ENCODE measurements around the gene DEPDC7.
"Not testable (repeated sequence)": the region's sequence is repeated elsewhere in the genome, so short reads cannot be mapped to it uniquely, and the experiment has no call there.

Gene DEPDC7

DNA sequence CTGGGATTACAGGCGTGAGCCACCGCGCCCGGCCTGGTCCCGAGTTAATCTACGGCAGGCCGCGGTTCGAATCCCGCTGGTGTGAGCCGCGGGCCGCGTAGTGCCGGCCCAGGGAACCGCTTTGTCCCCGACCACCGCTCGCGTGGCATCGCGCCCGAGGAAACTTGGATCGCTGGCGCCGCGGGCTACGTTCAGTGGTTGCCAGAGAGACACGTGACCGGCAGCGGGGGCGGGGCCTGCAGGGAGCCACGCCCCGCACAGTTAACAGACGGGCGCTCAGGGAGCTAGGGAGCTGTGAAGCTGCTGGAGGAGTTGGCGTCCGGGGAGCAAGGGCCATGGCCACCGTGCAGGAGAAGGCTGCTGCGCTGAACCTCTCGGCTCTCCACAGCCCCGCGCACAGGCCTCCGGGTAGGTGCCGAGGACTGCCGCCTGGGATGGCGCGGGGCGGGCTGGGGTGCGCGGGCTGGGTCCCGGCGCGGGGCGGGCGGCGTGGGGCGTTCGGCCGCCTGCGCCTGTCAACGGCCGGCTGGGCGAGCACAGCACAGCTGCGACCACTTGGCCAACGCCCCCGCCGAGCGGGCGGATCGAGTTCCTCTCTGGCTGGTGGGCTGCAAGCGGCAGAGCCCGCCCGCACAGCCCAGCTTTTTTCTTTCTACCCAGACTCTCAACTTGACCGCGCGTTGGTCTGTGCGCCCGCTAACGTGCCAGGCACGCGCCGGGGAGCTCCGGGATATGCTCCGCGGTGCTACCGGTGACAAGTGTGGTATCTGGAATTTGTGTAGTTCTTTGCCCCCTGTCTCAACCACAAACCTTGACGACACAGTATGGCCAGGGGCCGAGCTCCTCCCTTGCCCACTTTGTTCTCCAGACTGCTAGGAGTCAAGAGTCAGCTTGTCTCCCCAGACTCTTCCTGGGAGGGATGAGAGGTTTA is at the start of gene DEPDC7:
TSS of gene DEPDC7 (plus strand) at position 258 of the 931 bp plus-strand sequence. CDS start at position 336, 78 bp downstream.
- peak; percentile 66 for DNase-seq (ENCODE audit: low read depth)

DNA sequence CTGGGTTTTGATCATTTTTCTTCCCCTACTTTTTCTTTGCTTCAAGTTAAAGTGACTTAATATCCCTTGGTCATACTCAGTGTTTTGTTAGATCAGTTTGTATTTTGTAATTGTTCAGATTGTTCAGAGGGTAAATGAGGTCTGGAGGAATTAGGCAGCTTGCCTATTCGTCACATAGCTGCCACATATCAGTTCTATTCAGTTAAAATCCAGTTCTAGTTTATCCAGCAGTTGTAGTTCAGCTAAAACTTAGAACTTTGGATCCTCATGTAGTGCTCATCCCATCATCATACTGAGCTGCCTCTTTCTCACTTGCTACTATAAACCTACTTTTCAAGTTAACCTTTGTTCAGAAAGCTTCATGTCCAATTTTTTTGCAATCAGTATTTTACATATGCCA is 47.1 kb upstream of the DEPDC7 start:
- no peak for DNase-seq (ENCODE audit: low read depth)

DNA sequence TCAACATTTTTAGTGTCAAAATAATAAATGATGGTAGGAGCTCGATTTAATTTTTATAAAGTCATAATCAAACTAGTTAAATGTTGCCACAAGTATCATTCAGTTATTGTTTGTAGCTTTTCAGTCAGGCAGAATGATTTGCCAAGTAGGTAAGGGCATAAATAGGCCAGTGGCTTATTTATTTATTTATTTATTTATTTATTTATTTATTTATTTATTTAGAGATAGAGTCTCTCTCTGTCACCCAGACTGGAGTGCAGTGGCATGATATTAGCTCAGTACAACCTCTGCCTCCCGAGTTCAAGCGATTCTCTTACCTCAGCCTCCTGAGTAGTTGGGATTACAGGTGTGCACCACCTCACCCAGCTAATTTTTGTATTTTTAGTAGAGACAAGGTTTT is 43.4 kb upstream of the DEPDC7 start:
- not testable (repeated sequence) for DNase-seq (ENCODE audit: low read depth)

DNA sequence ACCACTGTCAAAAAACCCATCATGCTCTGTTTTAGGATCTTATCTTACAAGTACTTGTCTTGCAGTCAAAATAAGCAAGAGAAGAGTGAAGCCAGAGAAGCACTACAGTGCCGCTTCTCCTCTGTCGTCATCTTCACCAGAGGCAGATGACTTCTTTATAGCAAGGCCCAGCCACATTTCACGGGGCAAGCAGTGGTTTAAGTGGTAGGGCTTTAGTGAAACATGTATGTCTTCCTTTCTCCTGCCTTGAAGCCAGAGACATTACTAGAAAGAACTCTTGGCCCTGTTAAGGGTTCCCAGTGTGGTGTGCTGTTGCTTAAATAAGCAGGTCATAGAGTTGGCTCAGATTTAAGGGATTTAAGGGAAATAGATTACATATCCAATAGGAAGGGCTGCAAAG is 42.9 kb upstream of the DEPDC7 start:
- no peak for DNase-seq (ENCODE audit: low read depth)

DNA sequence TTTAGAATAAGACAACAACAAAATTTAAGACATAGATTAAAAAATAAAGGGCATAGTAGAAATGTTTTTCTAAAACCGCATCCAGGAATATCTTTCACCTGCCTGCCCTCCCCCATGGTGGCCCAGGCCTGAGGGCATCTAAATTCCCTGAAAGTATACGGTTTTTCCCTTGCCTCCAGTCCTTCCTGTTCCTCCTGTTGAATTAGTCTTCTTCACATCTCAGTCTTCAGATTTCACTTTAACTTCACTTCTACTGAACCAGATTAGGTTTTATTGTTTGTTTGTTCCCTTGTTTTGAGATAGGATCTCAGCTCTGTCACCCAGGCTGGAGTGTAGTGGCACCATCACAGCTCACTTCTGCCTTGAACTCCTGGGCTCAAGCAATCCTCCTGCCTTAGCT is 33.1 kb upstream of the DEPDC7 start:
- DNase-seq (ENCODE audit: low read depth) = no peak

DNA sequence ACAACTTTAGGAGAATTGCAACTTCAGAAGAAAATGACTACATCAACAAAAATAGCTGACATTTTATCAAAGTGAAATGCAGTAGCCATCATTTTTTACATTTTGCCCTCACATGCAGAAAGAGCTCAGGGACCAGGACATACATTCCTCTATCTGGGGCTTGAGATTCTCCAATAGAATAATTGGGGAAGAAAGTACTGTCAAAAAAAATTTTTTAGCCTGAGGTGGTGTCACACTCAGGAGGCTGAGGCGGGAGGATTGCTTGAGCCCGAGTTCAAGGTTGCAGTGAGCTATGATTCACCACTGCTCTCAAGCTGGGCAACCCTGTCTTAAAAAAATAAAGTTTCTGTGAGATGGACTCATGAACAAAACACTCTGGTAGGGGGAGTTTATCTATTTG is 32.2 kb upstream of the DEPDC7 start:
- DNase-seq (ENCODE audit: low read depth) = no peak

DNA sequence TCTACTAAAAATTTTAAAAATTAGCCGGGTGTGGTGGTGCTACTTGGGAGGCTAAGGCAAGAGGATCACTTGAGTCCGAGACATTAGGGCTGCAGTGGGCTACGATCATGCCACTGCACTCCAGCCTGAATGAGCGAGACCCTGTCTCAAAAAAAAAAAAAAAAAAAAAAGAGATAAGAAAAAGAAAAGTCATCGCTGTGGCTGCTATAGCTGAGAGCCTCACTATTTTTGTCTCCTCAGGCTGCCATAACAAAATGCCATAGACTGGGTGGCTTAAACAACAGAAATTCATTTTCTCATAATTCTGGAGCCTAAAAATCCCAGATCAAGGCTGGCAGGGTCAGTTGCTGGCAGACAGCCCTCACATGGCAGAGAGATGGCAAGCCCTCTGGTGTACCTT is 30.1 kb upstream of the DEPDC7 start:
- no peak for DNase-seq (ENCODE audit: low read depth)

DNA sequence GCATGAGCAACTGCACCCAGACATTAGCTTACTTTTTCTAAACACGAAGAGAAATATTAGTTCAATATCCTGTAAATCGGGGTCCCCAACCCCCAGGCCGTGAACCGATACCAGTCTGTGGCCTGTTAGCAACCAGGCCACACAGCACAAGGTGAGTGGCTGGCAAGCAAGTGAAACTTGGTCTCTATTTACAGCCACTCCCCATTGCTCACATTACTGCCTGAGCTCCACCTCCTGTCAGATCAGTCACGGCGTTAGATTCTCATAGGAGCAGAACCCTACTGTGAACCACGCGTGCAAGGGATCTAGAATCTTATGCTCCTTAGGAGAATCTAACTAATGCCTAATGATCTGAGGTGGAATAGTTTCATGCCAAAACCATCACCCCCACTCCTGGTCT is 27.8 kb upstream of the DEPDC7 start:
- no peak for DNase-seq (ENCODE audit: low read depth)

DNA sequence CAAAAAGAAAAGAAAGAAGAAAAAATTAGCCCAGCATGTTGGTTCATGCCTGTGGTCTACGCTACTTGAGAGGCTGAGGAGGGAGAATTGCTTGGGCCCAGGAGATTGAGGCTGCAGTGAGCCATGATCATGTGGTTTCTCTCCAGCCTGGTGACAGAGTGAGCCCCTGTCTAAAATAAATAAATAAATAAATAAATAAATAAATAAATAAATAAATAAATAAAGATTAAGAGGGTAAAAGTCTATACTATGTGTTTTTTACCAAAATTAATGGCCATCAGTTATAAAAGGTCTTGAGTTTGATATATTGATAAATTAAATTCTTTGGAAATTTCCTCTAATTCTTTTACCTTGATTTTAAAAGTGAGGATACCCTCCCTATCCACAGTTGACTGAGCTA is 25.2 kb upstream of the DEPDC7 start:
- DNase-seq (ENCODE audit: low read depth) = no peak

DNA sequence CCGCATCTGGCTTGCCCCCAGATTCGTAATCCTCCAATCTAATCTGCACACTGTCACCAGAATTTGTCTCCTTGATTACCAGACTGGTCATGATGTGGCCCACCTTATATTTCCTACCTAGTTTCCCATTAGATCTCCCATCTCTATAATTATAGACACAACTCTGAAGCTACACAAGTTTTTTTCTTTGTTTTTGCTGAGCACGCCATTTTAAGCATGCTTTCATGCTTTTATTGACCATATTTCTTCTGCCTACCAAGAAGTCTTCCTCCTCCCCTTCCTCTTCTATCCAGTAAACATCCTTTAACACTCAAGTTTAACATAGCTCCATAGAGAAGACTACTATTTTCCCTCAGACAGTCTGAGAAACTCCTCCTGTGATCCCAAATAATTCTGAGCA is 24.3 kb upstream of the DEPDC7 start:
- no peak for DNase-seq (ENCODE audit: low read depth)

DNA sequence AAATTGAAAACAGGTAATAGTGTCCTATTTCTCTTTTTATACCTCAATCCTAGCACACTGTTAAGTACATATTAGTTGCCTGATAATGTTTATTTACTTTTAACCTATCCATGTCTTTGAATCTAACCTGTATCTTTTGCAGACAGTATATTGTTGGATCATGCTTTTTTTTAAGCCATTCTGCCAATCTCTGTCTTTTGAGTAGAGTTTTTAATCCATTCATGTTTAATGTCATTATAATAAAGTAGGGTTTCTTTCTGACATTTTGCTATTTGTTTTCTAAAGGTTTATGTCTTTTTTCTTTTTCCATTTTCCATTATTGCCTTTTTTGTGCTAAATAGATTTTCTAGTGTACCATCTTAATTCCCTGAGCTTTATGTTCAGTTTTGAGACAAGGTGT is 23.8 kb upstream of the DEPDC7 start:
- no peak for DNase-seq (ENCODE audit: low read depth)

DNA sequence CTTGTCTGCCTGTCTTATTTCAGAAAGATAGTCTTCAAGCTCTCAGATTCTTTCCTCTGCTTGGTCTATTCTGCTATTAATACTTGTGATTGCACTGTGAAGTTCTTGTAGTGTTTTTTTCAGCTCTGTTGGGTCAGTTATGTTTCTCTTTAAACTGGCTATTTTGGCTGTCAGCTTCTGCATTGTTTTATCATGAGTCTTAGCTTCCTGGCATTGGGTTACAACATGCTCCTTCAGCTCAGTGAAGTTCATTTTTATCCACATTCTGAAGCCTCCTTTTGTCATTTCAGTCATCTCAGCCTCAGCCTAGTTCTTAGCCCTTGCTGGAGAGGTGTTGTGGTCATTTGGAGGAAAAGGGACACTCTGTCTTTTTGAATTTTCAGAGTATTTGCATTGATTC is 15.5 kb upstream of the DEPDC7 start:
- no peak for DNase-seq (ENCODE audit: low read depth)

DNA sequence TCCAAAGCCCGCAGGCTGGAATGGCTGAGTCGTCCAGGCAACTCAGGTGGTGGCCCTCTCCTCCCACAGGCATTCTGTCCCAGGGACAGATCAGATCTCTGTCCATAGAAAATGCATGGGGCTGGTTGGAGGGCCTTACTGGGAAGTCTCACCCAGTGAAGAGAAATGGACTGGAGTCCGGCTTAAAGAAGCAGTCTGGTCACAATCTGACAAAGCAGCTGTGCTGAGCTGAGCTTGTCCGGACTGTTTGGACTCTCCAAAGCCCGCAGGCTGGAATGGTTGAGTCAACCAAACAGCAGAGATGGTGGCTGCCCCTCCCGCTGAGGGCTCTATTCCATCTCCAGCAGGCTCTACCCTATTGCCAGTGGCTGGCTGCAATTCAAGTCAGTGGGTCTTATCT is 14.4 kb upstream of the DEPDC7 start:
- no peak for DNase-seq (ENCODE audit: low read depth)

DNA sequence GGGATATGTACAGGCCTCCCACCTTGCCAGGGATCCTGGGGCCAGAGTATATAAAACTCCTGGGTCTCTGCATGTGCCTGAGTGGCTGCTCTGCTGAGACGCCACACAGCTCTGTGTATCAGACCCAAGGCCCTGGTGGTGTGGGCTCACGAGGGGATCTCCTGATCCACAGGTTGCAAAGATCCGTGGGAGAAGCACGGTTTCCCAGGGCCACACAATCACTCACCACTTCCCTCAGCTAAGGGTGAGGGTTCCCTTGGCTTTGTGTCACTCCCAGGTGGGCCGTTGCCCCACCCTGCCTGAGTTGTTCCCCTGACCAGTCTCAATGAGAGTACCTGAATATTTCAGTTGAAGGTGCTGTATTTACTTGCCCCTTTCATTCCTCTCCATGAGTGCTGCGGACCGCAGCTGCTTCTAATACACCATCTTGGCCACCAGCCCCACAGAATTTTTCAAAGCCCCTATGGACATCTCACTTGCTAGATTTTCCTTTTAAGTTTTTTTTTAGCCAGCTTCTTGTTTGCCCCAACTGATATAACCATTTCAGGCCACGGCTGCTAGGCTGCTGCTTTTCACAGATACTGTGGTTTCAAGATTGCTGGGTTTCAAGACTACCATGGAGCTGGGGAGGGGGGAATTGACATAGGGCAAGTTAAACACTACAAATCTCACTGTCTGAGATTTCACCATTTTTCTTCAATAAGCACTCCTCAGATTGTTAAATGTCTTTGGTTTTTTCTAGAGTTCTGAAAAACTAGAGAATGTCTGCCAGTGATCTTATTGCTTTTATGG is 13.7 kb upstream of the DEPDC7 start:
- no peak for DNase-seq (ENCODE audit: low read depth)

DNA sequence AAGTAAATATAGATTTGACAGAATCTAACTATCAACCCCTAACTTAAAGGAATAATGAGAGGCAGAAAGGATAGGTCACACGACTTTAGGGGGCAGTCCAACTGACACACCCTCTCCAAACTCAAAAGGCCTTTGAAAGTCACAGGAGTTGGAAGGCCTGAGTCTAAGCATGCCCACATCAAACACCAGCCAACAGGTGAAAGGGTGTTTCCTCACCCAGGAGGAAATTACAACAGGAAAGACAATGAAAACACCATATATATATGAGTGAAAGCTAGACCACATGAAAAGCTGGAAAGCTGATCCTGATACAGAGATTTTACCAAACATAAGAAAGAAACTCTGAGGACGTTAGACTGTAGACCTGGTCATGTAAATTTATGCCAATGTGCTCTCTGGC is 10.5 kb upstream of the DEPDC7 start:
- no peak for DNase-seq (ENCODE audit: low read depth)

DNA sequence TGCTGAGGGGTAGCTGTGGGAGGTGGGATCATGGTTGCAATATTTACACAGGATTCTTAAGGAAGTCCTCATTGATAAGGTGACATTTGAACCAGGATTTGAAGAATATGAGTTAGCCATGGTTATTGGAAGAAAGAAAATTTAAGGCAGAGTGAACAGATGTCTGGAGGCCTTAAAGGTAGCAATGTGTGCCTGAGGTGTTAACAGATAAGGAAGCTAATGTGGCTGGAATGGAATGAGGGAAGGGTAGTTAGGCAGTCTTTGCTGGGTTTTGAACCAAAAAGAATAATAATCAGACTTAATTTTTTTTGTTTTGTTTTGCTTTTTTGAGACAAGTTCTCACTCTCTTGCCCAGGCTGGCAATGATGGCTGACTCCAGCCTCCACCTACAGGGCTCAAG is 9.7 kb upstream of the DEPDC7 start:
- DNase-seq (ENCODE audit: low read depth) = no peak

DNA sequence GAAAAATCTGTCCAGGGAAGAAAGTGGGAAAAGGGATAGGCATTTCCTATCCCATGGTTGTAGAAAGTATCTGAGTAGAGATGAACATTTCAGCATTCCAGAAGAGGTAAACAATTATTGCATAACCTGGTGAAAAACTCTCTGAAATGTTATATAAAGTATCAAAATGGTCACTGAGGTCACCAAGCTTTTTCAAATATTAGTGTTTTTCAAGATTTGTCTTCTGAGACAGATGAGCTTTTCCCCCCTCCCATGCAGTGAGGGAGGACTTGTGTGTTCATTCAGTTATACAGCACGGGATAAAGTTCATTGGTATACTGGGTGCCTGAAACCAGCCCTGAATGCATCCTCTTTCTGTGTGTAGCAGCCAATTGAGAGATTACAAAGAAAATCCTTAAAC is 1.9 kb upstream of the DEPDC7 start:
- no peak for DNase-seq (ENCODE audit: low read depth)

DNA sequence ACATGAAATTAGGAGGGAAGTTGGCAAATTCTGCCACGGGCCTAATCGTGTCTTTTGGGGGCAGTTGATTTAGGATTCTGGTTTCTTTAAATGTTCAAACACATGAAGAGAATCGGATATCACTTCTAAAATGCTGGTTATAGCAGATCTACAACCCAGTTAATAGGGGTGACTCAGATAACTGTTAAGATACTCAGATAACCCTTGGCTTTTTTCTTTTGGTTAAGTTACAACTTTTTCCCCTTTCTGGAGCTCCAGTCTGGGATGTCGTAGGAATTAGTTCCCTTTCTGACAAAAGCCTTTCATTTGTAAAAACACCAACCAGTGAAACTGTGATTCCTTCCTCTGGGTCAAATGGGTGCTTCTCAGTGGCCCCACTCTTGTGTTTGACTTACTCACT is 976 bp downstream of the DEPDC7 start:
- DNase-seq (ENCODE audit: low read depth) = no peak

DNA sequence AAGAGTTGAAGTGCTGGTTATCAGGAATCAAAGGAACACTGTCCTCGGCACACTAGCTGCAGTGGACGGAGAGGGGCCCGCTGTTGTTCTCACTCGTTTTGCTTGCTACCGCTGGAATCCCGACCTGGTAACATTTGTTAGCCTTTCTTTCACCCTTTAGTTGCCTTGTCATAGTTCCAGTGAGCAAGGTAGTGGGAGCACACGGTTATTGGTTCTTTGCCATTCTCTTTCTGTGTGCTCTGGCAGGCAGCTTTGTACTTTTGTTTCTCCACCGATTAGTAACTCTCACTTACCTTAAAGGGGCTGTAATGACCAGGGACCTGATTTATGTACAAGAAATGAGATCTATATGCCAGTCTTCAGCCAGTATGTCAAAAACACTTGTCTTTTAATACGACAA is 1.8 kb downstream of the DEPDC7 start:
- DNase-seq (ENCODE audit: low read depth) = no peak

DNA sequence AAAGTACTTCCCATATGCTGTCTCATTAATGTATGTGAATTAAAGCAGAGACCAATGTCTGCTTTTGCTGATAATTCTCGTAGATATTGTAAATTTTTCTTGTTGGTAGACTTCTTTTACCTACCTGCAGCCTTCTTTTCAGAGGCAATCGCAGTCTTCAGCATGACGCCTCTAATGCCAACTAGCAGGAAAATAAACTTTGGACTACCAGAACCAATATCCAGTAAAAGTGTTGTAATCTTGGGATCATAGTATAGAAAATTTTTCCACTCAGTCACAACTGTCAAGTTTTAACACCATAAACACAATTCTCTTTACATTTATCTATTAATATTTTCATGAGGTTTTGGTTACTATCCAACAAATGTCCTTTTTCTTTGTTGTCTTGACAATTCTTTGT is 2.3 kb downstream of the DEPDC7 start:
- no peak for DNase-seq (ENCODE audit: low read depth)

DNA sequence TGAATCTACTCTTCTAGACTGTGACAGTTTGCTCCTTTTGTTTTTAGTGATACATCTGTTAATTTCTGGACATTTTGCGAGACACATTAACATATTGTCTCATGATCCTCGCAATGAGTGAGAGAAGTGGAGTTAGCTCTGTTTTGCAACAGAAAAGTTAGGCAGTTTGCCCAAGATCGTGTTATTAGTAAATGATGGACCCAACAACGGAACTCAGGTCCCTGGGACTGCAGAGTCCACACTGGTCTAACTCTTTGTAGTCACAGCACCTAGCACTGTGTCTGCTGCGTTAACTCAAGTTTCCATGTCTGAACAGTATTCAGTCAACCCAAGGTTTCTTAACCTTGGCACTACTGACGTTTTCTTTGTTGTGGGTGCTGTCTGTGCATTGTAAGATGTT is 3.2 kb downstream of the DEPDC7 start:
- no peak for DNase-seq (ENCODE audit: low read depth)

DNA sequence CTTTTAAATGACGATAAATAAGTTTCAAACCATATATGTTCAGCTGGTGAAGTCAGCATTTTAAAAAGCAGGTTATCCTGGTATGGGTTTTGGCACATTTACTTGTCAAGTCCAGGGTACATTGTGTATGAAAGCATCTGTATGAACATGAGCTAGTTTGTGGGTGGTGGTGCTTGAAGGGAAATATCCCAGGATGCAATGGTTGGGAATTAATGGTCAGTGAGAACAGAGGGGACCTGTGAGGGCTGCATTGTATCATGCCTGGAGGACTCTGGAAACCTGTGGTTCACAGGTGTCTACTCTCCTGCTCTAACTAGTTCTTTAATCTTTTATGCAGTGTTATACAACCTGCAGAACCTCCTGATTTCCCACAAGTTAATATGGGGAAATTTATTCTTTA is 5.8 kb downstream of the DEPDC7 start:
- DNase-seq (ENCODE audit: low read depth) = no peak

DNA sequence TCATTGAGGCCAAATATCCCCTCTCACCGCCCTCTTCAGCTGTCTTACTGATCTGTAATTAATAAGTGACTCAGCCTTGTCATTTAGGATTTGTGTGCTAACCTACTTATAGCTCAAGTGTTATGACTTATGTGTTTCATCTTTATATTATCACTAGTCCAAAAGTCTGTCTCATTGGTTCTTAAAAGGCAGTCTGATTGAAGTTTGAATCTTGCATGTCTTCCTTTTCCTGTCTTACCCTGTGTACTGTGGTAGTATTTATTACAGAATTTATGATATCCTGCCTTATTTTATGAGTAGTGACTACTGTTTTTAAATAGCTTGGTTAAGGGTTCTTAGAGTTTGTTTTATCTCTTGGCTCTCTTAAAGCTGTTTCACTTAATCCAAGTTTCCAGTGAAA is 6.3 kb downstream of the DEPDC7 start:
- no peak for DNase-seq (ENCODE audit: low read depth)

All from stimulated activated CD8-positive, alpha-beta memory T cell treated with anti-CD3 and anti-CD28 coated beads, Interleukin-4, amount 100 ng/mL, for 24 hours (primary cell).